GM12874 (cell line): ENCODE results near the gene LRRC72.

ENCODE experiments used
- TF ChIP-seq, protein P1 (sequence below): IDR thresholded peaks from 2 replicates; pipeline ENCODE4 v1.5.1; 2011; ENCODE audit warnings: low read depth, mild to moderate bottlenecking, control low read depth, low read length, moderate library complexity; ENCODE audit not compliant: insufficient read depth

LRRC72 gene

GRCh38 chr7:16594061-16594460 lies 67.4 kb downstream of the LRRC72 start:
- TF ChIP-seq, protein P1, sequence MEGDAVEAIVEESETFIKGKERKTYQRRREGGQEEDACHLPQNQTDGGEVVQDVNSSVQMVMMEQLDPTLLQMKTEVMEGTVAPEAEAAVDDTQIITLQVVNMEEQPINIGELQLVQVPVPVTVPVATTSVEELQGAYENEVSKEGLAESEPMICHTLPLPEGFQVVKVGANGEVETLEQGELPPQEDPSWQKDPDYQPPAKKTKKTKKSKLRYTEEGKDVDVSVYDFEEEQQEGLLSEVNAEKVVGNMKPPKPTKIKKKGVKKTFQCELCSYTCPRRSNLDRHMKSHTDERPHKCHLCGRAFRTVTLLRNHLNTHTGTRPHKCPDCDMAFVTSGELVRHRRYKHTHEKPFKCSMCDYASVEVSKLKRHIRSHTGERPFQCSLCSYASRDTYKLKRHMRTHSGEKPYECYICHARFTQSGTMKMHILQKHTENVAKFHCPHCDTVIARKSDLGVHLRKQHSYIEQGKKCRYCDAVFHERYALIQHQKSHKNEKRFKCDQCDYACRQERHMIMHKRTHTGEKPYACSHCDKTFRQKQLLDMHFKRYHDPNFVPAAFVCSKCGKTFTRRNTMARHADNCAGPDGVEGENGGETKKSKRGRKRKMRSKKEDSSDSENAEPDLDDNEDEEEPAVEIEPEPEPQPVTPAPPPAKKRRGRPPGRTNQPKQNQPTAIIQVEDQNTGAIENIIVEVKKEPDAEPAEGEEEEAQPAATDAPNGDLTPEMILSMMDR, result no peak

DNA sequence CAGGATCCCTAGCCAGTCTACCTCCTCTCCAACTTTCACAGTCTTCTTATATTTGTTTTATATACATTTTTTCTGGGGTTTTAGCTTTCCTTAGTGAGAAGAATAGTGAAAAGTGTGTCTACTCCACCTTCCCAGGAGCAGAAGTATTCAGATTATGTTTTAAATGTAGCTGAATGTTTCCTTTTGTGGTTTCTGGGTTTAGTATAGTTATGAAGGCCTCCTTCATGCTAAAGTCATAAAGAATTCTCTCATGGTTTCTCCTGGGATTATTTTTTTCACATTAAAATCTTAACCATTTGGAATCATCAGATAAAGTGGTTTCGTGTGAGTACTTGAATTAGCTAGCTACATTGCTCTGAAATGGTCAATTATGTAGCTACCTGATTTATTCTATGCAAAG lies 68.1 kb downstream of the LRRC72 start:
- TF ChIP-seq, protein P1, result no peak

- TF ChIP-seq, protein P1, result no peak
These were observed 71.4 kb downstream of the LRRC72 start for GRCh38 chr7:16598015-16598414.

DNA sequence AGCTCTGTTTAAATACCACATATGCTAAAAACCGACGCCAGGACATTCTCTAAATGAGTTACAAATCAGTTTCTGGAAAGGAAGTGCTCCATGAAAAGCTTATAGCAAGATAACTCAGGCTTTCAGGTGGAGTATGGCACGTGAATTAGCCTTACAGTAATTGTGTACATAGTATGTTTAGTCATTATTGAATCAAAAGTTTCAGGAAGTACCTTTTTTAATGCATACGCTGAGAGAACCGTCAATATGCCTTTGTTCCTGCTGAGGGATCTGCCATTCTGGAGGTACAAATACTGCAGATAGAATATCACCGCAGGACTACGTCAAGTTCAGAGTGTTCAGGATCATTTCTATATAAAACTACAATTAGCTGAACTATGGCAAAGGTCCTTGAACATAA lies 73.2 kb downstream of the LRRC72 start:
- TF ChIP-seq, protein P1, result no peak

GRCh38 chr7:16603633-16604032 lies 77.0 kb downstream of the LRRC72 start:
- TF ChIP-seq, protein P1, result no peak

DNA sequence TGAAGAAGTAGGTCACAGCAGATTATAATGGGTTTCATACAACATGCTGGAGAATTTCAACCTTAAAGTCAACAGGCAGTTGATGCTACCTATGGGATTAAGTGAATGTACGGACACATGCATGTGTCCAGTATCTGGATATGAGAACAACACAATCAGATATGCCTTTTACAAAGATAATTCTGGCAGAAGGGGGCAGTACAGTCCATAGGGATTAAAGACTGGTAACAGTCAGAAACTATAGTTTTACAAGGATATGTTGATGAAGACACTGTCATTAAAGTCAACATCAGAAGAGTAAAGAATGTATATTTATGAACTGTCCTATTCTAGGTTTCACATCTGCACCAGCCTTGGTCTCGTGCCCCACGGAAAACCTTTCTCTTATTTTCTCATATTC lies 77.4 kb downstream of the LRRC72 start:
- TF ChIP-seq, protein P1, result no peak

DNA sequence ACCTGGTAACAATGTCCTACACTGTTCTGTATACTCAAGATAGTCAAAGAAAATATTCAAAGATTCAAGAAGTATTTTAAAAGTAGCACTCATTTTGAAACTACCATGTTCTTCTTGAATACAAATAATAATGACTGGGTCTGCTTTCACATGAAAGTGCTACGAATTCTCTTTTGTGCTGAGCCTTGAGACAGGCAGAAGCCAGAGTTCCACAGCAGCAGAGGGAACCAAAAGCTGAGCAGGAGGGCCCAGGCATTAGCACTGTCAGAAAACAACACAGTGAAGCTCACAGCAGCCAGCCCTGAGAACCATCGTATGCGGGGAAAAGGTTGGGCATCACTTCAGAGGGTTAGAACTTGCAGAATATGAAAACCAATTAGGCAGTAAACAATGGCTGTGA lies 80.1 kb downstream of the LRRC72 start:
- TF ChIP-seq, protein P1, result no peak
